PFSK-1 (cell line): ENCODE data around the gene HEYL.

Experiments used
- FOXP2 ChIP-seq: optimal IDR thresholded peaks from 2 replicates; pipeline ENCODE3; 2011; ENCODE audit warnings: borderline replicate concordance, control low read depth, inconsistent platforms; ENCODE audit not compliant: insufficient read depth; ENCODE audit errors: extremely low read length, extremely low read depth
- REST ChIP-seq, 2 experiments: IDR thresholded peaks; 2 replicates each; pipeline versions ENCODE4 v1.6.1 to v1.8.0; 2011 to 2012; ENCODE audit warnings: low read depth in 2 of 2, low read length in 2 of 2, control low read depth in 1 of 2, inconsistent platforms in 1 of 2, mild to moderate bottlenecking in 1 of 2, moderate library complexity in 1 of 2; ENCODE audit not compliant: insufficient read depth in 1 of 2

GRCh38 chr1:39625462-39626273 lies 13.8 kb downstream of the HEYL start:
- peak; percentile 11 for TF ChIP-seq FOXP2
- TF ChIP-seq REST (IDR thresholded peaks at IDR 0.05; ENCODE audit: insufficient read depth in 1 of 2, low read depth in 2 of 2, low read length in 2 of 2): peak; percentile 55 to 61; a peak in 1 of 4 replicates
